GM21423 (cell line): ENCODE measurements around the gene C2CD4D.
"Not testable (repeated sequence)": the region's sequence is repeated elsewhere in the genome, so short reads cannot be mapped to it uniquely, and the experiment has no call there.

Experiments
- ATAC-seq: cut with Tn5 transposase; IDR thresholded peaks from one replicate; pipeline ENCODE4 v1.9.1; 2021; ENCODE audit warnings: mild to moderate bottlenecking, moderate library complexity; ENCODE audit not compliant: unreplicated experiment

Gene C2CD4D

GRCh38 chr1:151839457-151840403, at the start of gene C2CD4D:
C2CD4D (minus strand) TSS chr1:151839820; CDS start chr1:151838989, 831 bp downstream.
- peak; percentile 42 for ATAC-seq

DNA sequence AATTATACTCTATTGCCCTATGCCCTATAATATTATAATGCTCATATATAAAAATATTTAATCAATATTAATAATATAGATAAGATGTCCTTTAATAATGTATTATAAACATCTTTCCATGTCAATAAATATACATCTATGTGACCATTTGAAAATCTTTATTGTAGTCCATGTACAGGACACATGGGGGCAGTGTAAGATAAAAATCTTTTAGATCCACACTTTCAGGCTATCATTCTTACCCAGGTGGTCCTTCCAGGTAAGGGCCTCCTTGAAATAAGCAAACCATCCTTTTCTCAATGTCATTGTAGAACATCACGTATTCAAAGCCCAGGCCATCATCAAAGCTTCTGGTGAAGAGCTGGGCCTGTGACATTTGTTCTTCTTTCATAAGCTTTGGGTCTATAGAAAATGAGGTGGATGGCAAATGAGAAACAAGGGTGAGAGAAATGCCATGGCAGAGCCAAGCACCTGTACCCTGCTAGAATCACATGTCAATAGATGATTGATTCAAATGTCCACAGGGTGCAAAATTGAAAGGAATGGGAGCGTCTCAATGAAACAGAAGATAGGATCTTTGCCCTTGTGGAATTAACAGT, 49.5 kb upstream of the C2CD4D start:
- ATAC-seq: no peak

GRCh38 chr1:151887028-151887427, 47.4 kb upstream of the C2CD4D start:
- no peak for ATAC-seq

DNA sequence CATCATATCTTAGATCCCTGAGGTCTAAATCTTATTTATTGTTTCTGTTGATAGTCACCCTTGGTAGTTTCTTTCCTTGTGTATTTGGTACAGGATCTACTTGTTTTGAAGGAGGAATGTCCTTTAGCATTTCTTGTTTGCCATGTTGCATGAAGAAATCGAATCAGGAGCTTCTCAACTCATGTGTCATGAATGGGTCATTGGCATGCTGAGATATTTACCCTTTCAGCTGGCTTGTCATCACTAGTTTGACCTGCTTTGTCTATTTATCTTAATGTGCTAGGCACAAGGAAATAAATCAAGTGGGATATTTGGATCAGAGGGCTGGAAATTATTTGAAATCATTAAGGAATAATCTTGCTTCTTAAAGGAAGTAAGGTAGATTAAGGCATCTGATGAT, 45.9 kb upstream of the C2CD4D start:
- no peak for ATAC-seq

- ATAC-seq: not testable (repeated sequence)
These were observed 45.3 kb upstream of the C2CD4D start for GRCh38 chr1:151884879-151885278.

DNA sequence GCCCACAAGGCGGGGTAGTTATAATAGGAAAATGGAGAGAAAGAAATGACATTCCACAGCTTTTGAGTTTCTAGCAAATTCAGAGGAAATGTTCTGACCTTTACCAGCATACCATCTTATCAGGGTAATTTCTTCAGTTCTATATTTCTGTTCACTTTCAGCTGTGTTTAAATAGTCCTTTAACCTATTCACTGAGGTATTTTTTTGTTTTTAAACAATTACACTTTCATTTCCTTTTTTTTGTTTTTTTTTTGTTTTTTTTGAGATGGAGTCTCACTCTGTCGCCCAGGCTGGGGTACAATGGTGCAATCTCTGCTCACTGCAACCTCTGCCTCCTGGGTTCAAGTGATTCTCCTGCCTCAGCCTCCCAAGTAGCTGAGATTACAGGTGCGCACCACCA, 44.8 kb upstream of the C2CD4D start:
- not testable (repeated sequence) for ATAC-seq

DNA sequence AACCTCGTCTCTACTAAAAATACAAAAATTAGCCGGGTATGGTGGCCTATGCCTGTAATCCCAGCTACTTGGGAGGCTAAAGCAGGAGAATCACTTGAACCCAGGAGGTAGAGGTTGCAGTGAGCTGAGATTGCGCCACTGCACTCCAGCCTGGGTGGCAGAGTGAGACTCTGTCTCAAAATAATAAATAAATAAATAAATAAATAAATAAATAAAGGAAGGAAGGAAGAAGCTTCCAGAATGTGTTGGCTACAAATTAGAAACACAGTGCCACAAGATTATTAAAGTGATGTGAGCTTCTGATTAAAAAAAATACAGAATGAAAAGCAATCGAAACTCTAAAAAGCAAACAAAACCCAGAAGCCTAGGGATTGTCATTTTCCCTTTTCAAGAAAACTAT, 44.3 kb upstream of the C2CD4D start:
- ATAC-seq: not testable (repeated sequence)

GRCh38 chr1:151882918-151883317, 43.3 kb upstream of the C2CD4D start:
- ATAC-seq: not testable (repeated sequence)

DNA sequence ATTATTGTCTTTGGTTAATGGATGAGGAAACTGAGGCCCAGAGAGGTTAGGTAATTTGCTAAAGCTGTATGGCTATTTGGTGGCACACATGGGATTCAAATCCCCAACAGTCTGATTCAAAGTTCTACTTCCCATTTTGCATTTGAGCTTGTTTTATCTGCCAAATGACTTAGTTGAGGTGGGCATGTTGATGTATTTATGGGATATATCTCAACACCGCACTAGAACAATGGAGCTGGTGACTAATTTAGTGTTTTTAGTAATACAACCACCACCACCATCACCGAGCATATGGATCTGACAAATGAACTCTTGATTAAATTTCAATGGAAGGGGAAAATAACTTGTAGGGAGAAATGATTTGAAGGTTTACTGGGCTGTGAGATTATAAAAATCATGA, 42.8 kb upstream of the C2CD4D start:
- no peak for ATAC-seq

- no peak for ATAC-seq
These were observed 41.9 kb upstream of the C2CD4D start for GRCh38 chr1:151881479-151881878.

DNA sequence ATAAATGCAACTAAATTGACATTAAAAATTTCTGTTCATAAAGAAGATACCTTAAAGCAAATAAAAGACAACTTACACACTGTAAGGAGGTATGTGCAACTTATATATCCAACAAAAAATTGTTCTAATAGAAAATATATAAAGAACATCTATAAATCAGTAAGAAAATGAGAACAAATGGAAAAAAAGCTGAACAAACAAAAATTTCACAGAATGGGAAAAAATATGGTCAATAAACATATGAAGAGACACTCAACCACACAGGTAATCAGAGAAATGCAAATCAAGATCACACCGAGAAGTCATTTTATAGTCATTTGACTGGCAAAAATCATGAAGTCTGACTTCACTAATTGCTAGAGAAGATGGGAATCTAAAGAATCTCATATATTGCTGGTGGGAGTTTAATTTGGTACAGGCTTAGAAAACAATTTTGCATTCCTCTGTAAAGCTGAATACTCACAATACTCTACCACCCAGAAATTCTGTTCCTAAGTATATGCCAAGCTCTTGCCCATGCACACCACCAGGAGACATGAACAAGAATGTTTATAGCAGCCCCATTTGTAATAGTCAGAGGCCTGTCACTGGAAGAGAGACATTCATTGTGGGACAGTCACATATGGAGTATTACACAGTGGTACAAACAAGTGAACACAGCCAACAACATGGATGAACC, 35.9 kb upstream of the C2CD4D start:
- no peak for ATAC-seq

- not testable (repeated sequence) for ATAC-seq
These were observed 33.2 kb upstream of the C2CD4D start for GRCh38 chr1:151872776-151873175.

GRCh38 chr1:151871284-151872030, 31.8 kb upstream of the C2CD4D start:
- no peak for ATAC-seq

GRCh38 chr1:151868486-151868885, 28.9 kb upstream of the C2CD4D start:
- ATAC-seq: no peak

DNA sequence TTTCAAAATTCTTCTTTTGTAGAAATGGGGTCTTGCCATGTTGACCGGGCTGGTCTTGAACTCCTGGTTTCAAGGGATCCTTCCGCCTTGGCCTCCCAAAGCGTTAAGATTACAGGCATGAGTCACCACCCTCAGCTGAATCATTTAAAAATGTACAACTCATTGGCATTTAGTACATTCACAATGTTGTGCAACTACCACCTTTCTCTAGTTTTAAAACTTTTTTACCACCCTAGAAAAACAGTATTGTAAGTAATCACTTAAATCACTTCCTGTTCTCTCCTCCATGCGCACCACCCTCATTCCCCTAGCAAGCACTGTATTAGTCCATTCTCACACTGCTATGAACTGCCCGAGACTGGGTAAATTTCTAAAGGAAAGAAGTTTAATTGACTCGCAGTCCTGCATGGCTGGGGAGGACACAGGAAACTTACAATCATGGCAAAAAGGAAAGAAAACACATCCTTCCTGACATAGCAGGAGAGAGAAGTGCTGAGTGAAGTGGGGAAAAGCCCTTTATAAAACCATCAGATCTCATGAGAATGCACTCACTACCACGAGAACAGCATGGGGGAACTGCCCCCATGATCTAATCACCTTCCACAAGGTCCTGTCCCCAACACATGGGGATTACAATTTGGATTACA, 28.3 kb upstream of the C2CD4D start:
- no peak for ATAC-seq

GRCh38 chr1:151867321-151867720, 27.7 kb upstream of the C2CD4D start:
- ATAC-seq: no peak

GRCh38 chr1:151864411-151864810, 24.8 kb upstream of the C2CD4D start:
- no peak for ATAC-seq

DNA sequence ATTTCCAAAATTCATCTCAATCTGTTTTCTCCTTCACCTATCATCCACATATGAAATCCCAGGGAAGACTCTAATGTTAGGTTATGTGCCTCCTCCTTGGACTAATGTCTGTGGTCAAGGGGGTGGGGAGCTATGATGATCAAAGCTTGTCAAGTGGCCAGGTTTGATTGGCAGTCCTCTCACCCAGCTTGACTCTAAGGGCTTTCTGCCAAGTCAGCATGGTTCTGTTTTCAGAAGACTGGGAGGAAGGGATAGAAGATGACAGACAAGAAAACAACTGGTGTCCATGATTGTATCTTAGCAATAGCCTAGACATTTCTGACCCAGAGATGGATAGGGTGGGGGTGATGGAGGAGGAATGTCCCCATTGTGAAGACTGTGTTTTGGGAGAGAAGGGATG, 23.0 kb upstream of the C2CD4D start:
- ATAC-seq: no peak

- ATAC-seq: no peak
These were observed 21.0 kb upstream of the C2CD4D start for GRCh38 chr1:151860504-151861187.

DNA sequence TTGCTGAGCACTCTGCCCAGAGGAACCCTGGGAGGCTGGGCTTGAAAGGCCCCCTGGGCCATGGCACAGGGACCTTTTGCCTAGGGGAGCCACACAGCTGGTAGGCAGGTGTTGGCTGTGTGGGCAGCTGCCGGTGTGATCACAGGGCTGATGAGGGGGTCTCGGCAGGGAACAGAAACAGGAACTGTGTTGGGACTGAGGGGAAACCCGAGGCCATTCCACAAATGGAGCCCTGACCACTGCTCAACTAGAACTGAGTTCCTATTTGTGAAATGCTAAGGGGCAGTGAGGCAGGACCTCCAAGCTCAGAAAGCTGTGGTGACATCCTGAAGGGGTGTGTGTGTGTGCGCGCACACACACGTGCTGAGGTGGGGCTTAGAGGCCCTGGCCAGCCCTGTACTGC, 20.3 kb upstream of the C2CD4D start:
- ATAC-seq: no peak
